K562 (cell line): ENCODE results near the gene ZFAND6.

Experiments used
- GMEB1 ChIP-seq: fragments of 250-450 bp; sonication (Bioruptor Pico); IDR thresholded peaks from 2 replicates; pipeline ENCODE4 v1.4.0; 2020; ENCODE audit warnings: mild to moderate bottlenecking
- POLR2AphosphoS5 ChIP-seq: IDR thresholded peaks from 2 replicates; pipeline ENCODE4 v1.6.1; 2011; ENCODE audit warnings: mild to moderate bottlenecking, low read depth, low read length, moderate library complexity; ENCODE audit not compliant: control insufficient read depth, insufficient read depth
- POLR3G ChIP-seq: IDR thresholded peaks from 2 replicates; pipeline ENCODE4 v1.6.1; 2011; ENCODE audit not compliant: insufficient read length, insufficient replicate concordance; ENCODE audit errors: extremely low read depth
- RBM14 ChIP-seq: fragments of 200-400 bp; formaldehyde crosslinking; IDR thresholded peaks from 2 replicates; pipeline ENCODE4 v1.6.1; 2018; ENCODE audit warnings: low read depth, mild to moderate bottlenecking, low read length, moderate library complexity, borderline replicate concordance; ENCODE audit not compliant: insufficient read depth
- RCOR1 ChIP-seq, 2 experiments: IDR thresholded peaks; 2 replicates each; pipeline ENCODE4 v1.6.1; 2012; ENCODE audit warnings: low read depth in 2 of 2, low read length in 2 of 2, borderline replicate concordance in 1 of 2, improper control_type of control experiment in 1 of 2
- SIN3A ChIP-seq, 2 experiments: fragments of 150-350 bp in 1 of 2; IDR thresholded peaks; 2 replicates each; pipeline ENCODE4 v1.6.1; 2011 to 2016; ENCODE audit warnings: borderline replicate concordance in 2 of 2, low read depth in 2 of 2, low read length in 2 of 2, mild to moderate bottlenecking in 2 of 2, moderate library complexity in 2 of 2; ENCODE audit not compliant: control insufficient read depth in 1 of 2
- TAF7 ChIP-seq: fragments of 450-650 bp; IDR thresholded peaks from 2 replicates; pipeline ENCODE4 v1.6.1; 2016; ENCODE audit warnings: missing genetic modification characterization, missing compliant biosample characterization
- ZBTB7A ChIP-seq: IDR thresholded peaks from 2 replicates; pipeline ENCODE4 v1.6.1; 2011; ENCODE audit warnings: low read depth, mild to moderate bottlenecking, low read length, moderate library complexity, borderline replicate concordance; ENCODE audit not compliant: control insufficient read depth
- ZNF445 ChIP-seq: fragments of 250-450 bp; sonication (Bioruptor Pico); IDR thresholded peaks from 2 replicates; pipeline ENCODE4 v1.4.0; 2020; ENCODE audit warnings: low read depth, mild to moderate bottlenecking, moderate library complexity
- ZZZ3 ChIP-seq: fragments of 450-650 bp; IDR thresholded peaks from 2 replicates; pipeline ENCODE4 v1.6.1; 2016; ENCODE audit warnings: antibody characterized with exemption, mild to moderate bottlenecking, moderate library complexity
- TF ChIP-seq, protein P1 (sequence below): fragments of 250-450 bp; sonication (Bioruptor Pico); IDR thresholded peaks from 2 replicates; pipeline ENCODE4 v1.4.0; 2020; ENCODE audit warnings: mild to moderate bottlenecking, moderate library complexity
- TF ChIP-seq, protein P2 (sequence below), 3 experiments: IDR thresholded peaks in 2 of 3; conservative IDR thresholded peaks in 1 of 3; 2 replicates each; pipeline ENCODE4 v1.5.1; 2011 to 2012; ENCODE audit warnings: low read length in 3 of 3, mild to moderate bottlenecking in 3 of 3, control low read depth in 2 of 3, improper control_type of control experiment in 1 of 3, inconsistent platforms in 1 of 3, low read depth in 1 of 3, mixed read lengths in 1 of 3, moderate library complexity in 1 of 3; ENCODE audit not compliant: insufficient read depth in 2 of 3

- TF ChIP-seq, protein P1, sequence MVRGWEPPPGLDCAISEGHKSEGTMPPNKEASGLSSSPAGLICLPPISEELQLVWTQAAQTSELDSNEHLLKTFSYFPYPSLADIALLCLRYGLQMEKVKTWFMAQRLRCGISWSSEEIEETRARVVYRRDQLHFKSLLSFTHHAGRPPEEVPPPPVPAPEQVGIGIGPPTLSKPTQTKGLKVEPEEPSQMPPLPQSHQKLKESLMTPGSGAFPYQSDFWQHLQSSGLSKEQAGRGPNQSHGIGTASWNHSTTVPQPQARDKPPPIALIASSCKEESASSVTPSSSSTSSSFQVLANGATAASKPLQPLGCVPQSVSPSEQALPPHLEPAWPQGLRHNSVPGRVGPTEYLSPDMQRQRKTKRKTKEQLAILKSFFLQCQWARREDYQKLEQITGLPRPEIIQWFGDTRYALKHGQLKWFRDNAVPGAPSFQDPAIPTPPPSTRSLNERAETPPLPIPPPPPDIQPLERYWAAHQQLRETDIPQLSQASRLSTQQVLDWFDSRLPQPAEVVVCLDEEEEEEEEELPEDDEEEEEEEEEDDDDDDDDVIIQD (CRISPR knock-in tag) = no peak
- TF ChIP-seq, protein P2, sequence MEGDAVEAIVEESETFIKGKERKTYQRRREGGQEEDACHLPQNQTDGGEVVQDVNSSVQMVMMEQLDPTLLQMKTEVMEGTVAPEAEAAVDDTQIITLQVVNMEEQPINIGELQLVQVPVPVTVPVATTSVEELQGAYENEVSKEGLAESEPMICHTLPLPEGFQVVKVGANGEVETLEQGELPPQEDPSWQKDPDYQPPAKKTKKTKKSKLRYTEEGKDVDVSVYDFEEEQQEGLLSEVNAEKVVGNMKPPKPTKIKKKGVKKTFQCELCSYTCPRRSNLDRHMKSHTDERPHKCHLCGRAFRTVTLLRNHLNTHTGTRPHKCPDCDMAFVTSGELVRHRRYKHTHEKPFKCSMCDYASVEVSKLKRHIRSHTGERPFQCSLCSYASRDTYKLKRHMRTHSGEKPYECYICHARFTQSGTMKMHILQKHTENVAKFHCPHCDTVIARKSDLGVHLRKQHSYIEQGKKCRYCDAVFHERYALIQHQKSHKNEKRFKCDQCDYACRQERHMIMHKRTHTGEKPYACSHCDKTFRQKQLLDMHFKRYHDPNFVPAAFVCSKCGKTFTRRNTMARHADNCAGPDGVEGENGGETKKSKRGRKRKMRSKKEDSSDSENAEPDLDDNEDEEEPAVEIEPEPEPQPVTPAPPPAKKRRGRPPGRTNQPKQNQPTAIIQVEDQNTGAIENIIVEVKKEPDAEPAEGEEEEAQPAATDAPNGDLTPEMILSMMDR (IDR thresholded peaks at IDR 0.05 in 2 of 3, conservative IDR thresholded peaks at IDR 0.05 in 1 of 3; ENCODE audit: insufficient read depth in 2 of 3, low read depth in 1 of 3, low read length in 3 of 3) = peak in 2 of 3 experiments; percentile 12 to 19; a peak in 2 of 6 replicates
- TF ChIP-seq SIN3A (IDR thresholded peaks at IDR 0.05; ENCODE audit: borderline replicate concordance in 2 of 2, control insufficient read depth in 1 of 2, low read depth in 2 of 2, low read length in 2 of 2) = no peak
- TF ChIP-seq ZBTB7A = no peak
- TF ChIP-seq POLR3G = no peak
- no peak for TF ChIP-seq ZNF445
- TF ChIP-seq RCOR1 (IDR thresholded peaks at IDR 0.05; ENCODE audit: borderline replicate concordance in 1 of 2, low read depth in 2 of 2, low read length in 2 of 2) = no peak
- TF ChIP-seq RBM14 = no peak
- no peak for TF ChIP-seq TAF7 (tag)
- TF ChIP-seq GMEB1 (CRISPR knock-in tag) = no peak
- TF ChIP-seq ZZZ3 = no peak
- no peak for TF ChIP-seq POLR2AphosphoS5
Measured at GRCh38 chr15:80183886-80184285, 124.4 kb downstream of the ZFAND6 start.
